A549 (cell line): ENCODE results near the gene HSD17B4.

Experiments used
- BCL3 ChIP-seq: fragments of >200 bp; sonication (Bioruptor Twin); formaldehyde crosslinking; IDR thresholded peaks from 3 replicates; pipeline ENCODE4 v1.6.1; 2016
- CHD4 ChIP-seq: fragments of 200-600 bp; sonication (generic); IDR thresholded peaks from 2 replicates; pipeline ENCODE4 v1.6.1; 2016; ENCODE audit warnings: antibody characterized with exemption, mild to moderate bottlenecking, borderline replicate concordance
- EHMT2 ChIP-seq: fragments of 200-600 bp; sonication (generic); IDR thresholded peaks from 2 replicates; pipeline ENCODE4 v1.6.1; 2016; ENCODE audit warnings: antibody characterized with exemption, low read depth, mild to moderate bottlenecking, moderate library complexity
- FOSL2 ChIP-seq, 2 experiments: fragments of 450-650 bp in 1 of 2; fragments of >200 bp in 1 of 2; sonication (Bioruptor Twin) in 1 of 2; formaldehyde crosslinking; IDR thresholded peaks; 2 replicates each; pipeline versions ENCODE4 v1.5.0 to v1.6.1; 2016 to 2020; ENCODE audit warnings: mild to moderate bottlenecking in 1 of 2, moderate library complexity in 1 of 2
- HDAC2 ChIP-seq: fragments of 200-600 bp; sonication (generic); IDR thresholded peaks from 2 replicates; pipeline ENCODE4 v1.6.1; 2016
- MAX ChIP-seq: IDR thresholded peaks from 2 replicates; pipeline ENCODE4 v1.6.1; 2012
- MAZ ChIP-seq: fragments of 150-350 bp; IDR thresholded peaks from 2 replicates; pipeline ENCODE4 v1.6.1; 2014; ENCODE audit warnings: antibody characterized with exemption, low read depth, low read length, borderline replicate concordance
- MYC ChIP-seq: IDR thresholded peaks from 2 replicates; pipeline ENCODE4 v1.6.1; 2012; ENCODE audit warnings: mild to moderate bottlenecking, inconsistent platforms, low read length, improper control_type of control experiment, borderline replicate concordance
- POLR2A ChIP-seq: IDR thresholded peaks from 2 replicates; pipeline ENCODE4 v1.6.1; 2012; ENCODE audit warnings: mild to moderate bottlenecking, low read length
- REST ChIP-seq: fragments of 200-600 bp; sonication (generic); IDR thresholded peaks from 2 replicates; pipeline ENCODE4 v1.6.1; 2016; ENCODE audit warnings: antibody characterized with exemption, mild to moderate bottlenecking, moderate library complexity
- USF2 ChIP-seq: fragments of 450-650 bp; IDR thresholded peaks from 2 replicates; pipeline ENCODE4 v1.6.1; 2014; ENCODE audit warnings: antibody characterized with exemption
- ZFP36 ChIP-seq: fragments of 450-650 bp; IDR thresholded peaks from 2 replicates; pipeline ENCODE4 v1.6.1; 2014; ENCODE audit warnings: borderline replicate concordance; ENCODE audit not compliant: partially characterized antibody
- TF ChIP-seq, protein P1 (sequence below): fragments of >200 bp; sonication (Bioruptor Twin); formaldehyde crosslinking; IDR thresholded peaks from 3 replicates; pipeline ENCODE4 v1.5.1; 2016
- TF ChIP-seq, protein P2 (sequence below): fragments of >200 bp; sonication (Bioruptor Twin); formaldehyde crosslinking; IDR thresholded peaks from 2 replicates; pipeline ENCODE4 v1.6.1; 2016

DNA sequence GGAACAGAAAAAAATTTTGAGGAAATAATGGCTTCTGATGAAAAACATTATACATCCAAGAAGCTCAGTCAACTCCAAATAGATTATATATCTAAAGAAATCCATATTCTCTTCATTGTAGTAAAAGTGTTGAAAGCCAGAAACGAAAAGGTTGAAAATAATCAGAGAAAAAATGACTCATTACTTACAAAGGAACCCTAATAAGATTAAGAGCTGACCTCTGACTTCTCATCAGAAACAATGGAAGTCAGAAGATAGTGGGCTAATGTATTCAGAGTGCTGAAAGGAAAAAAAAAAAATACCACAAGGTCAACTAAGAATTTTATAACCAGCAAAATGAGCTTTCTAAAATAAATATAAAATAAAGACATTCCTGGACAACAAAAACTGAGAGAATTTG lies 60.0 kb downstream of the HSD17B4 start:
- TF ChIP-seq MAZ = no peak
- TF ChIP-seq, protein P1, sequence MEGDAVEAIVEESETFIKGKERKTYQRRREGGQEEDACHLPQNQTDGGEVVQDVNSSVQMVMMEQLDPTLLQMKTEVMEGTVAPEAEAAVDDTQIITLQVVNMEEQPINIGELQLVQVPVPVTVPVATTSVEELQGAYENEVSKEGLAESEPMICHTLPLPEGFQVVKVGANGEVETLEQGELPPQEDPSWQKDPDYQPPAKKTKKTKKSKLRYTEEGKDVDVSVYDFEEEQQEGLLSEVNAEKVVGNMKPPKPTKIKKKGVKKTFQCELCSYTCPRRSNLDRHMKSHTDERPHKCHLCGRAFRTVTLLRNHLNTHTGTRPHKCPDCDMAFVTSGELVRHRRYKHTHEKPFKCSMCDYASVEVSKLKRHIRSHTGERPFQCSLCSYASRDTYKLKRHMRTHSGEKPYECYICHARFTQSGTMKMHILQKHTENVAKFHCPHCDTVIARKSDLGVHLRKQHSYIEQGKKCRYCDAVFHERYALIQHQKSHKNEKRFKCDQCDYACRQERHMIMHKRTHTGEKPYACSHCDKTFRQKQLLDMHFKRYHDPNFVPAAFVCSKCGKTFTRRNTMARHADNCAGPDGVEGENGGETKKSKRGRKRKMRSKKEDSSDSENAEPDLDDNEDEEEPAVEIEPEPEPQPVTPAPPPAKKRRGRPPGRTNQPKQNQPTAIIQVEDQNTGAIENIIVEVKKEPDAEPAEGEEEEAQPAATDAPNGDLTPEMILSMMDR = no peak
- TF ChIP-seq, protein P2, sequence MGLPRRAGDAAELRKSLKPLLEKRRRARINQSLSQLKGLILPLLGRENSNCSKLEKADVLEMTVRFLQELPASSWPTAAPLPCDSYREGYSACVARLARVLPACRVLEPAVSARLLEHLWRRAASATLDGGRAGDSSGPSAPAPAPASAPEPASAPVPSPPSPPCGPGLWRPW = no peak
- TF ChIP-seq BCL3 = no peak
- no peak for TF ChIP-seq POLR2A
- TF ChIP-seq EHMT2 = no peak
- no peak for TF ChIP-seq MAX
- no peak for TF ChIP-seq MYC
- no peak for TF ChIP-seq ZFP36
- TF ChIP-seq USF2 = no peak
- no peak for TF ChIP-seq REST
- TF ChIP-seq HDAC2 = no peak
- no peak for TF ChIP-seq FOSL2 (IDR thresholded peaks at IDR 0.05)
- no peak for TF ChIP-seq FOSL2 (CRISPR knock-in tag; IDR thresholded peaks at IDR 0.05)
- no peak for TF ChIP-seq CHD4
